WTC11 (cell line): ENCODE measurements around the gene CNTNAP2.

Experiments
- ETV6 ChIP-seq: sonication (generic); formaldehyde crosslinking; IDR thresholded peaks from 2 replicates; pipeline ENCODE4 v1.8.1; 2022; ENCODE audit warnings: mild to moderate bottlenecking, missing genetic modification reagents
- PRRX2 ChIP-seq: fragments of 250-450 bp; sonication (Bioruptor Pico); IDR thresholded peaks from 2 replicates; pipeline ENCODE4 v1.8.0; 2021; ENCODE audit warnings: mild to moderate bottlenecking
- TF ChIP-seq, protein P1 (sequence below): fragments of 250-450 bp; sonication (Bioruptor Pico); IDR thresholded peaks from 2 replicates; pipeline ENCODE4 v1.9.0; 2021; ENCODE audit warnings: moderate library complexity, mild to moderate bottlenecking, inconsistent platforms, borderline replicate concordance
- TF ChIP-seq, protein P2 (sequence below): fragments of 200-600 bp; IDR thresholded peaks from 2 replicates; pipeline ENCODE4 v1.8.0; 2022; ENCODE audit warnings: antibody characterized with exemption

DNA sequence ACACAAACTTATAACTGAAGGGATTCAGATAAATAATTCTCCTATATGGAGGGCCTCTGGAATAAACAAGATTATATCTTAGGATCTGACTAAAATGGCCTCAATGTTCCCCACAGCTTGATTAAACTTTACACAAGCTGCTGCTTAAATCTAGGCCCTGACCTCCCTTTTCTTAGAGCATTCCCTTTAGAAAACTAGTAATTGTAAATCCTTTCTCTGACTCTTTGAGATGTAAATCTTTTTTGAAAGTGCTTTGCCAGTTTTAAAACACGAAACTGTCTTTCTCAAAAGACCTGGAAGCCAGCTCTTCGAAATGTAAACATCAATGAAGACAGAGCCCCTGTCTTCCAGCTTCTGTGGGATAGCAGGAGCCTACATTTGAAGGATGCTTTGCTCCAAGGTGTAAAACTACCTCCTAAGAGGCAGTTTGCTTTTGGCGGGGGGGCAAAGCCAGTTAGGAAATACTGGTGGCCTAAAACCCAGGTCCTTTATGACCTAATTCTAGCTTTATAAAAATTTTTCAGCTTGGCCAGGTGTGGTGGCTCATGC lies 758.7 kb downstream of the CNTNAP2 start:
- TF ChIP-seq PRRX2 (CRISPR knock-in tag) (no peak), ETV6 (CRISPR knock-in tag) (no peak)
- TF ChIP-seq, protein P1, sequence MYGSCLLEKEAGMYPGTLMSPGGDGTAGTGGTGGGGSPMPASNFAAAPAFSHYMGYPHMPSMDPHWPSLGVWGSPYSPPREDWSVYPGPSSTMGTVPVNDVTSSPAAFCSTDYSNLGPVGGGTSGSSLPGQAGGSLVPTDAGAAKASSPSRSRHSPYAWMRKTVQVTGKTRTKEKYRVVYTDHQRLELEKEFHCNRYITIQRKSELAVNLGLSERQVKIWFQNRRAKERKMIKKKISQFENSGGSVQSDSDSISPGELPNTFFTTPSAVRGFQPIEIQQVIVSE (CRISPR knock-in tag): no peak
- TF ChIP-seq, protein P2, sequence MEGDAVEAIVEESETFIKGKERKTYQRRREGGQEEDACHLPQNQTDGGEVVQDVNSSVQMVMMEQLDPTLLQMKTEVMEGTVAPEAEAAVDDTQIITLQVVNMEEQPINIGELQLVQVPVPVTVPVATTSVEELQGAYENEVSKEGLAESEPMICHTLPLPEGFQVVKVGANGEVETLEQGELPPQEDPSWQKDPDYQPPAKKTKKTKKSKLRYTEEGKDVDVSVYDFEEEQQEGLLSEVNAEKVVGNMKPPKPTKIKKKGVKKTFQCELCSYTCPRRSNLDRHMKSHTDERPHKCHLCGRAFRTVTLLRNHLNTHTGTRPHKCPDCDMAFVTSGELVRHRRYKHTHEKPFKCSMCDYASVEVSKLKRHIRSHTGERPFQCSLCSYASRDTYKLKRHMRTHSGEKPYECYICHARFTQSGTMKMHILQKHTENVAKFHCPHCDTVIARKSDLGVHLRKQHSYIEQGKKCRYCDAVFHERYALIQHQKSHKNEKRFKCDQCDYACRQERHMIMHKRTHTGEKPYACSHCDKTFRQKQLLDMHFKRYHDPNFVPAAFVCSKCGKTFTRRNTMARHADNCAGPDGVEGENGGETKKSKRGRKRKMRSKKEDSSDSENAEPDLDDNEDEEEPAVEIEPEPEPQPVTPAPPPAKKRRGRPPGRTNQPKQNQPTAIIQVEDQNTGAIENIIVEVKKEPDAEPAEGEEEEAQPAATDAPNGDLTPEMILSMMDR: no peak
